Fibroblast of pulmonary artery (primary cell): ENCODE data around the gene APBB2.

Experiments used
- DNase-seq: peaks from one replicate; pipeline ENCODE4 v3.0.0-alpha.2; 2010; ENCODE audit warnings: low read depth
- H3K4me3 ChIP-seq: replicated peaks from 2 replicates; pipeline ENCODE4 v1.5.1; 2011; ENCODE audit warnings: low read depth, mild to moderate bottlenecking, control low read depth, low read length, moderate library complexity
- CTCF ChIP-seq: IDR thresholded peaks from 2 replicates; pipeline ENCODE4 v1.5.1; 2011; ENCODE audit warnings: mild to moderate bottlenecking, control low read depth, low read length, inconsistent platforms; ENCODE audit errors: missing control alignments

Gene APBB2

GRCh38 chr4:41103657-41104056, 110.7 kb downstream of the APBB2 start:
- DNase-seq: no peak
- no peak for TF ChIP-seq CTCF
- H3K4me3 ChIP-seq: no peak overlapping the region

GRCh38 chr4:41102414-41103092, 111.8 kb downstream of the APBB2 start:
- TF ChIP-seq CTCF: no peak
- no peak for DNase-seq

GRCh38 chr4:41098093-41099048, 116.0 kb downstream of the APBB2 start:
- TF ChIP-seq CTCF: no peak
- no peak for DNase-seq
- no peak overlapping the region for H3K4me3 ChIP-seq

More at GRCh38 chr4:41102414-41103092, 111.8 kb downstream of the APBB2 start:
- H3K4me3 ChIP-seq: no peak overlapping the region

GRCh38 chr4:41095973-41096372, 118.4 kb downstream of the APBB2 start:
- peak; percentile 49 for DNase-seq
- no peak overlapping the region for H3K4me3 ChIP-seq
- TF ChIP-seq CTCF: no peak

- DNase-seq: no peak
- TF ChIP-seq CTCF: no peak
Measured at GRCh38 chr4:41095192-41095872, 119.0 kb downstream of the APBB2 start.

GRCh38 chr4:41092128-41092527, 122.2 kb downstream of the APBB2 start:
- H3K4me3 ChIP-seq: no peak overlapping the region
- no peak for DNase-seq
- TF ChIP-seq CTCF: no peak

More at GRCh38 chr4:41095192-41095872, 119.0 kb downstream of the APBB2 start:
- no peak overlapping the region for H3K4me3 ChIP-seq
